Endothelial cell (in vitro differentiated cells): ENCODE data around the gene RAB2B. TPM values are rescaled to one million over a fixed set of nuclear protein-coding genes. Genes with fewer than 3 reads are reported as not detected.

ENCODE experiments used
- DNase-seq: peaks from one replicate; pipeline ENCODE4 v3.0.0; 2021; ENCODE audit warnings: low spot score
- H3K27ac Mint-ChIP-seq: one replicate; pipeline ENCODE4 v1.8.0; 2021; ENCODE audit warnings: mixed read lengths, inconsistent platforms; ENCODE audit not compliant: unreplicated experiment
- H3K27me3 Mint-ChIP-seq: one replicate; pipeline ENCODE4 v1.8.0; 2021; ENCODE audit warnings: mild to moderate bottlenecking, moderate library complexity, mixed read lengths, inconsistent platforms; ENCODE audit not compliant: unreplicated experiment
- H3K36me3 Mint-ChIP-seq: one replicate; pipeline ENCODE4 v1.8.0; 2021; ENCODE audit warnings: mild to moderate bottlenecking, low read depth, mixed read lengths, inconsistent platforms; ENCODE audit not compliant: unreplicated experiment
- H3K4me1 Mint-ChIP-seq: one replicate; pipeline ENCODE4 v1.8.0; 2021; ENCODE audit warnings: mild to moderate bottlenecking, mixed read lengths, inconsistent platforms; ENCODE audit not compliant: unreplicated experiment
- H3K4me3 Mint-ChIP-seq: one replicate; pipeline ENCODE4 v1.8.0; 2021; ENCODE audit warnings: mild to moderate bottlenecking, mixed read lengths, inconsistent platforms; ENCODE audit not compliant: unreplicated experiment
- H3K9me3 Mint-ChIP-seq: one replicate; pipeline ENCODE4 v1.8.0; 2021; ENCODE audit warnings: mixed read lengths, inconsistent platforms; ENCODE audit not compliant: unreplicated experiment
- total RNA-seq: library from RNA; stranded (reverse); fragmentation: NEBNext Ultra II Directional; extraction: Animal tissue kit (Norgen Biotek cat#: 25700); gene quantifications from one replicate; pipeline ENCODE4 v1.2.1, GENCODE V29; 2021; ENCODE audit not compliant: unreplicated experiment
- TF ChIP-seq, protein P1 (sequence below): fragments of 200-600 bp; sonication (generic); IDR thresholded peaks from one replicate; pipeline ENCODE4 v1.5.0; 2021; ENCODE audit warnings: antibody characterized with exemption; ENCODE audit not compliant: unreplicated experiment

The RAB2B gene
- total RNA-seq, 1 donor from 2014 or later: 25.0 TPM

DNA sequence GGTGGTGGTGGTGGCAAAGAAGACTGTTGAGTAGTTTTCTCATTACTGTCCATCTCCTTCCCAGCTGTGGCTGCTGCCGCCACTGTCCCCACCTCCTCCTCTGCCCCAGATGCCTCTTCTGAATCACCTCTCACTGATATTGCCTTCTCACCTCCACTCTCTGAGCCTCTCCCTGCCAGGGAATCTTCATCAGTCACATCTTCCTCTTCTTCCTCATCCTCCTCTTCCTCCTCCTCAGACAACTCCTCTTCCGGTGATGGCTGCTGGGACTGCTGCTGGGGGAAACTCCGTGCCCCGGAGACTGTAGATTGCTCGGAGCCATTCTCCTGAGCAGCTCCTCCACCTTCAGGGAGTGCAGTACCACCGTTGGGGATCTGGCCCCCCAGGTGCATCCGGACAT, 46.4 kb upstream of the RAB2B start:
- H3K4me3 Mint-ChIP-seq: peak overlapping the region; percentile 21
- H3K36me3 Mint-ChIP-seq: peaks cover 22% of the 10 kb centered on the region
- peaks cover 2% of the 10 kb centered on the region for H3K27me3 Mint-ChIP-seq
- no peaks in the 10 kb centered on the region for H3K9me3 Mint-ChIP-seq
- no peak for DNase-seq
- TF ChIP-seq, protein P1, sequence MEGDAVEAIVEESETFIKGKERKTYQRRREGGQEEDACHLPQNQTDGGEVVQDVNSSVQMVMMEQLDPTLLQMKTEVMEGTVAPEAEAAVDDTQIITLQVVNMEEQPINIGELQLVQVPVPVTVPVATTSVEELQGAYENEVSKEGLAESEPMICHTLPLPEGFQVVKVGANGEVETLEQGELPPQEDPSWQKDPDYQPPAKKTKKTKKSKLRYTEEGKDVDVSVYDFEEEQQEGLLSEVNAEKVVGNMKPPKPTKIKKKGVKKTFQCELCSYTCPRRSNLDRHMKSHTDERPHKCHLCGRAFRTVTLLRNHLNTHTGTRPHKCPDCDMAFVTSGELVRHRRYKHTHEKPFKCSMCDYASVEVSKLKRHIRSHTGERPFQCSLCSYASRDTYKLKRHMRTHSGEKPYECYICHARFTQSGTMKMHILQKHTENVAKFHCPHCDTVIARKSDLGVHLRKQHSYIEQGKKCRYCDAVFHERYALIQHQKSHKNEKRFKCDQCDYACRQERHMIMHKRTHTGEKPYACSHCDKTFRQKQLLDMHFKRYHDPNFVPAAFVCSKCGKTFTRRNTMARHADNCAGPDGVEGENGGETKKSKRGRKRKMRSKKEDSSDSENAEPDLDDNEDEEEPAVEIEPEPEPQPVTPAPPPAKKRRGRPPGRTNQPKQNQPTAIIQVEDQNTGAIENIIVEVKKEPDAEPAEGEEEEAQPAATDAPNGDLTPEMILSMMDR: no peak
- H3K4me1 Mint-ChIP-seq: peaks cover 18% of the 10 kb centered on the region
- H3K27ac Mint-ChIP-seq: no peak overlapping the region

DNA sequence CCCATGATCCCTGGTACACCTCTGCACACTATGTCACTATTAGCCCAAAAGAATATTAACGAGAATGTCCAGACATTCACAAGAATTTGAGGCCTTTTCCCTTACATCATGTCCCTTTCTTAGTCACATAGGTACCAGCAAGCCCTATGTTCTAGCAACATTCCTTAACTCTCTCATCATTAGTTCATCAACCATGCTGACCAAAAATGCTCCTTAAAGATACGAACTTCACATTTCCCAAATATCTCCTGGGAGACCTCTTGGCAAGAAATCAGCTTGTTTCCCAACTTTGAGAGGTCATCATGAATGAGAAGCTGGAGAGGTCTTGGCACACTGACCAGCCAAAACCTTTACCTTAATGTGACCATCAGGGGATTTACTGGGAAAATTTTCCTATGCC, 44.7 kb upstream of the RAB2B start:
- peaks cover 22% of the 10 kb centered on the region for H3K36me3 Mint-ChIP-seq
- no peak for DNase-seq
- TF ChIP-seq, protein P1: no peak
- H3K4me3 Mint-ChIP-seq: no peak overlapping the region
- peaks cover 7% of the 10 kb centered on the region for H3K4me1 Mint-ChIP-seq
- H3K9me3 Mint-ChIP-seq: no peaks in the 10 kb centered on the region
- H3K27ac Mint-ChIP-seq: no peak overlapping the region
- H3K27me3 Mint-ChIP-seq: peaks cover 2% of the 10 kb centered on the region

DNA sequence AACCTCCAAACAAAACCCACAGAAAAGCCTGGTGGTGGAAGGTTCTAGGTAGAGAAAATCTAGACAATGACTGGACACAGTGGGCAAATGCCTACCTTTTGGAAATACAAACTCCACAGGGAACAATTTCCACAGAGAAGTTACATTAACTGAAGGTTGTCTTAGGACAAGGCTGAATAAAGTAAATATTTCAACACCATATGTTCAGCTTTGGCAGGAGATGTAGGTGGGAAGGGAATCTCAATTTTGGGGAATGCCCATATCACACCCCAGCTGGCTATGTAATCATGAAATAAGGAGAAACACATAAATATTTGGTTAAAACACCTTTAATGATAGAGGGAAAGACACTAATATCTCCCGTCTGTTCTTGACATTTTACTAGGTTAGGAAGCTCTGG, 44.0 kb upstream of the RAB2B start:
- H3K4me1 Mint-ChIP-seq: peaks cover 6% of the 10 kb centered on the region
- H3K27me3 Mint-ChIP-seq: peaks cover 2% of the 10 kb centered on the region
- no peak overlapping the region for H3K27ac Mint-ChIP-seq
- no peak overlapping the region for H3K4me3 Mint-ChIP-seq
- DNase-seq: no peak
- TF ChIP-seq, protein P1: no peak
- H3K36me3 Mint-ChIP-seq: peaks cover 22% of the 10 kb centered on the region
- H3K9me3 Mint-ChIP-seq: no peaks in the 10 kb centered on the region

DNA sequence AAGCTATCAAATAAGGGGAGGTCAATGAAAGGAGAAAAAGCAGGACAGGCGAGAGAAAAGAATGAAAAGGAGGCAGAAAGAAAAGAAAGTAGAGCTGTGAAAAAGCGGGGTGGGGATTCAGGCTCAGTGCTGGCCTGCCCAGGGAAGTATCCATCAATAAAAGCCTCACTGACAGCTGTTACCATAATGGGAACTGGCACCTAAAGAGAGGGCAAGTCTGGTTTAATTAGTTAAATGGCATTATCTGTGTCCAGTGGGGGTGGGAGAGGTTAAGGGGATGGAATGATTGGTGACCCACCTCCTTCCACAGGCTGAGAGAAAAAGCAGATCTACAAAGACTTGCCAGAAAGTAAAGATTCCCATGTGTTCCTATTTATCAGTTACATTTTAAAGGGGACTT, 42.0 kb upstream of the RAB2B start:
- Mint-ChIP-seq H3K27me3 (peaks cover 2% of the 10 kb centered on the region), H3K9me3 (no peaks in the 10 kb centered on the region), H3K27ac (peak overlapping the region; percentile 5), H3K36me3 (peaks cover 15% of the 10 kb centered on the region), H3K4me1 (no peaks in the 10 kb centered on the region), H3K4me3 (no peak overlapping the region)
- TF ChIP-seq, protein P1: no peak
- no peak for DNase-seq

DNA sequence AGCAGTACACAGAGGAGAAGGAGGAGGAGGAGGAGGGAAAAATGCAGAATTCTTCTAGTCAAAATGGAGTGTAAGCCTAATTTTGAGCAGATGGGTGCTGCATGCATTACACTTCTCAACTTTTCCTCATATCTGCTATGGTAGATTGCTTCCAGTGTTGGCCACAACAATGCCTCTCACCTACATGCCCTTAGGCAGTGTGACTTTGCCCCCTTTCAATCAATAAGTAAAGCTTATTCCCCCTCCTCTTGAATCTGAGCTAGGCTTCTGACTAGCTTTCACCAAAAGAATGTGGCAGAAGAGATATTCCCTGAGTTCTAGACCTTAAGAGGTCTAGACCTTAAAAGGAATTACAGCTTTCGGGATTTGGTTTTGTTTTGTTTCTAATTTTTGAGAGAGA, 37.6 kb upstream of the RAB2B start:
- no peak for DNase-seq
- H3K27me3 Mint-ChIP-seq: peaks cover 7% of the 10 kb centered on the region
- H3K4me3 Mint-ChIP-seq: no peak overlapping the region
- H3K9me3 Mint-ChIP-seq: no peaks in the 10 kb centered on the region
- TF ChIP-seq, protein P1: no peak
- H3K27ac Mint-ChIP-seq: no peak overlapping the region
- peaks cover 13% of the 10 kb centered on the region for H3K4me1 Mint-ChIP-seq
- peaks cover 6% of the 10 kb centered on the region for H3K36me3 Mint-ChIP-seq
